Measurements from ENCODE around the gene MN1.

Gene MN1

DNA sequence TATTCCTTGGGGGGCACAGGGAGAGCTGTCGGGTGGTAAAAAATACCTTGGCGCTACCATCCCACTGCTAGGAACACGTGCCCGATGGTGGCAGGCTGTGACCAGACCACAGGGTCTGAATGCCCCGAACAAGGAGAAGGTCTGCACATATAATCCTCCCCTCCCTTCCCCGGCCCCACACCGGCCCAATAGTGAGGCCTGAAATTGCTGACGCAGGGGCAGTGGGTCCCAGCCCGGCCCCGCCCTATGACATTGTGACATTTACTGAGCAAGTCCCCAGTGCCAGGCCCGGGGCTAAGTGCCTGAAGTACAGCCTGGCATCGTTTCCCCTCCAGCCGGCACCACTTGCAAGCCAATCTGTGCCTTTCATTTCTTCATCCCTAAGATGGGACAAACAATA is 19.5 kb downstream of the MN1 start:
- no peak for DNase-seq

DNA sequence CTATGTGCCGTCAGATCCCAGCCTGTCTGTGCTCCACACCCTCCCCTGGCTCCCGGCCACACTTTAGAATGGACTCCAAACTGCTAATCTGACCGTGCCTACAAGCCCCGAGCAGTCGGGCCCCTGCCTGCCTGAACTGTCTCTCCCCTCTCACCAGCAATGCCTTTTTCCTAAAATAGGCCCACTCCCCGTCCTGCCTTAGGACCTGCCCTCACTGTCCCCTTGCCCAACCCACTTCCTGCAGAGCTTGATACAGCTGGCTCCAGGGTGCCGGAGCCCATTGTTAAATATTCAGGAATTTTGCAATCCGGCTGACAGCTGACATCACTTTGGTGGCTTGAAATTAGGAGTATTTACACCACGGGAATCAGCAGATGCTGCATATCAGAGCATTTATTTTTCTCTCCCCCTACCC is 21.4 kb downstream of the MN1 start:
- no peak for DNase-seq

DNA sequence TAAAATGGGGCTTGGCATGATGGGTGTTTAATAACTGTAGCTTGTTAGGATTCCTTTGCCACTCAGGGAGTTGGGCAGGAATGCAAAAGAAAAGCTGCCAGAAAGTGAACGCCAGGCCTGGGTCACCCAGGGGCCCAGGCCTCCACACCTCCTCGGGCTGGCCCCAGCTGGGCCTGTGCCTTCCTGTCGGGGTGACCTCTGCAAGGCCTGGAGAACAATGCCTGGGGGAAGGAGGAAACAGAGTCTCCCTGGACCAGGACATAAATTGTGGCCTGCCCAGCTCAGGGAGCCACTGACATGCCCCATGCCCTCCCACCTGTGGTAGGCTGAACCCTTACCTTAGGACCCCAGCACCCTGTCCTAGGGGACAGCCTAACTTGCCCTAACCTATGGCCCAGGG is 21.9 kb downstream of the MN1 start:
- DNase-seq, result no peak

DNA sequence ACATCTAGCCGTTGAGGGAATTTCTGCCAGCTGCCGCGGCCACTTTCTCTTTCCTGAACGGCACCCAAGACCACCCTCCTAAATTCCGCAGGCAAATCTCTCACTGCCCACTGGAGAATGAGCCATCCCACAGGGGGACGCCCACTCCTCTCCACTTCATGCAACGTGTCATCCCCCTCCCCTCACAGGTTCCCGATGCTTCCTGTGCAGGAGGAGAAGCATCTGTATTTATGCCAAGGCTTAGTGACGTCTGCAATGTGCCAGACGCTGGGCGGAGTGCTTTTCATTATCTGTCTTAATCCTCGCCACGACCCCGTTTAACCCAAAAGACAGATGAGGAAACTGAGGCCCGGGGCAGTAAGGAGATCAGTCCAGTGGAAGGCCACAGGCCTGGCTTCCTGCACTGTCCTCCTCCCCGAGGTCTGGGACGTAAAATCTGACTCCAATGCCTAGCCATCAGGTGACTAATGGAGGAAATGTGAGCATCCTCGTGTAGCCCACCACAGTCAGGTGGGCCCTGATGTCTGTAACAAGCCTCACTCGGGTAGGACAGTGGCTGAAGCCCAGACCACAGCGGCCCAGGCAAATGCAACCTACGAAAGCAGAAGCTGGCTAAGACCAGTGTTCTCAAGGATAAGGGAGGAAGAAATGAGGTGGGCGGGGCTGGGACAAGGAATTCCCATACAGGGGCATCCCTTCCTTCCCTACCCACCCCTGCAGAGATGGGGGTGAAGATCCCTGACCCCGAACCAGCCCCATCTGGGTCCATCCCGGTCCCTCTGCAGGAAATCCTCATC is 23.1 kb downstream of the MN1 start:
- no peak for DNase-seq

DNA sequence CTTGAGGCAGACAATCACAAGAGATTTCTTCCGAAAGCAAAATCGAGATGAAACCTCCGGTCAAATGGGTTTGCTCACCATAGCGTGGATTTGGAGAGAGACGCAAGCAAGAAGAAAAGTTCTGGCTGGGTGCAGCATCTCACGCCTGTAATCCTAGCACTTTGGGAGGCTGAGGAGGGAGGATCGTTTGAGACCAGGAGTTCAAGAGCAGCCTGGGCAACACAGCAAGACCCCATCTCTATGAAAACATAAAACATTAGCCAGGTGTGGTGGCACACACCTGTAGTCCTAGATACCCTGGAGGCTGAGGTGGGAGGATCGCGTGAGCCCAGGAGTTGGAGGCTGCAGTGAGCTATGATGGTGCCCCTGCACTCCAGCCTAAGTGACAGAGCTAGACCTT is 24.4 kb downstream of the MN1 start:
- DNase-seq, result no peak

DNA sequence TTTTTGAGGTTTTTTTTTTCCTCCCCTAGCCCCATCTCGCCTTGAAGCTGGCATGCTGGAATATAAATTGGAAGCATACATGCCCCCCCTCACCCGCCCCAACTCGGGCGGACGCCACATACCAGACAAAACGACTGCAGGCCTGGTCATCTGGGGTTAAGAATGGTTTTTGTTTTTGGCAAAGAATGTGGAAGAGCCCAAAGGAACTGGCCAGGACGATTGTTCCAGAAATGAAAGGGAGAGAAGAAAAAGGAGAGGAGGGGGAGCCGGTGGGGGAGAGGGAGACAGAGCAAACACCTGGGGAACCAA is 25.0 kb downstream of the MN1 start:
- DNase-seq, result no peak

DNA sequence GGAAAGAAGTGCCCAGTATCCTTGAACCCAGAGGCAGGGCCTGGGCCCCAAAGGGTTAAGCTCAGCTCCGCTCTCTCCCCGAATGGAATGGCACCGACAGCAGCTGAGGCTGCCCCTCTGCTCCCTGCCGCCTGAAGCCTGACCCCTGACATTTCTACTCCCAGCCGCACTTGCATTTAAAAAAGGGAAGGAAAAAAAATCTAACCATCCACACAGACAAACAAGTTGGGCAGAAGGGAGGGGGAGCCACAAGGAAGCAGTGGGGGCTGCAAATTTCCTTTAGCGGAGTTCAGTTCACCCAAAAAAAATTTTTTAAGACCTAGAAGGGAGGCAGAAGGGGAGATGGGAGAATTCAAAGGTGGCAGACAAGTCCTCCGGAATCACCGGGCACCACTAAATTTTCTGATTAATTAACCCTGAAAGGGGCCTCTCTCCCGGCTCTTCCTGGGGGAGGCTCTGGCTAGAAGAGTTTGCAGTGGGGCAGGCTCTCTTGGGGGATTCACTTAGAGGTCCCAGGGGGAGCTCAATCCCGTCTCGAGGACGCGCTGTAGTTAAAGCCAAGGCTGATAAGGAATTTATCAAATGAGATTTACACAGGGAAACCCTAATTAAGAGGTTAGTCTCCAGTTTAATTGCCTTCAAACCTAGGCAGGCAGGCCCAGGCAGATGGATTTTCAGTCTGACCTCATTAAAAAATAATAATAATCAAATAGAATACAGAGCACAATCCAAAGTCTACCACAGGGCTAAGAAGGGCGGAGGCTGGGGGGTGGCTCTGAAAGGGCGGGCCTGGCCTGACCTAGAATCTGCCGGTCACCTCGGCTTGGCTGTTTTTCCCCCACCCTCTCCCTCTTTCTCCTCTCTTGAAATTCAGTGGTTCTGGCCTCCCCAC is 25.6 kb downstream of the MN1 start:
- DNase-seq, result no peak

DNA sequence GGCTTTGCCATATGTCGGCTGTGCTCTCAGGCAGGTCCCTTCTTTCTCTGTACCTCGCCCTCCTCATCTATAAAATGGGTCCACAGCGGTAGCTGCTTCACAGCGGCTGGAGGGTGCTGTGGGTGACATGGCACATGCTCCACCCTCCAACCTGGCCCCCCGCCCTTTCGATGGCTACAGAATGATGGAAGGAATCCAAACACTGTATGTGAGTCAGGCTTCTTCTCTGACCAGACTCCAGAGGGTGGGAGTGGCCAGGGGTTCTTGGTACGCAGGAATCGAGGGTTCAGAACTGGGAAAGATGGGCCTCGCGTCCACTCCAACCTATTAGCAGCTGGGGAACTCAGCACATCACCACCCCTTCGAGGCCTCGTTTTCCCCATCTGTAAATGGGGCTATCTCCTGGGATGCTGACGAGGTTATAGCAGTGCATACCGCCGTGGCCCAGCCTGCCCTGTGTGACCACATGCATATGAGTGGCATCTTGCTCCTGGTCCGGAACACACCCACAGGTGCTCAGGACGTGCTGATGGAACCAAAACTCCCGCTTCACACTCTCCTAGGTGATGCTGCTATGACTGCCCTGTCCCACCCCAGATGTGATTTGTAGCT is 26.4 kb downstream of the MN1 start:
- no peak for DNase-seq

DNA sequence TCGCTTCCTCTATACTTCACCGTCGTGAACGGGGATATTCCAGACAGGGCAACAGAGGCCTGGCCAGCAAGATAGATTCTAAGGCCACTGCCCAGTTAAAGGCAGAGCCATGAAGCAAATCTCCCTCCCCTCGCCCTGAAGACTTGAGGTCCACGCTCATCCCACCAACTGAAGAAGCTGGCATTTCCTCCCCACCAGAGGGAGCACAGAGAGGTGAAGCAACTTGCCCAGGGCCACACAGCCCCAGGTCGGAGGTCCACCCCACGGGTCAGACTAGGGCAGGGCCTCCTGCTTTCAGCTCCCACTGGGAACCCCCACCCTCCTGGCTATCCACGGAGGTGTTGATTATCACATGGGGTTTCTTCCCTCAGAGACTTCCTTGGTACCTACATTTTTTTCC is 27.4 kb downstream of the MN1 start:
- no peak for DNase-seq

DNA sequence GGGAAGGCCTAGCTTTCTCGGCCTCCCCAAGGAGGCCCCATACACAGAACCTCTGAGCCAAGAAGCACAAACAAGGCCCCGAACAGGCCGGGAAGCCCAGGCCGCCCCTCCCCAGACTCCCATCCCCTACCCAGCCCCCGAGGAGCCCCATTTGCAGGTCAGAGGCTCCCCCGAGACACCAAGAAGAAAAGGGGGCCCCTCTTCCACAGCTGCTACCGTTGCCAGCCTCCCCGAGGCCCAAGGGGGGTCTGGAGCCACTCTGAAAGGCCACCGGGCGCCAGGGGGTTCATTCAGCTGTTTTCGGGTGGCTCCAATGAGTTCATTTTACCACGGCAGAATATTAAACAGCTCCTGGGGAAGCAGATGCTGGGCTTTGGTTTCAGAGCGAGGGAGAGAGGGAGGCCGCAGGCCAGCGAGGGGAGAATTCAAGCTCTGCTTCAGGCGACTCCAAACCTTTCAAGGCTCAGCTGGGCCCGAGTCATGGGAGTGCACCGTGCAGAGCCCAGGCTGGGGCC is 28.5 kb downstream of the MN1 start:
- DNase-seq, result no peak

DNA sequence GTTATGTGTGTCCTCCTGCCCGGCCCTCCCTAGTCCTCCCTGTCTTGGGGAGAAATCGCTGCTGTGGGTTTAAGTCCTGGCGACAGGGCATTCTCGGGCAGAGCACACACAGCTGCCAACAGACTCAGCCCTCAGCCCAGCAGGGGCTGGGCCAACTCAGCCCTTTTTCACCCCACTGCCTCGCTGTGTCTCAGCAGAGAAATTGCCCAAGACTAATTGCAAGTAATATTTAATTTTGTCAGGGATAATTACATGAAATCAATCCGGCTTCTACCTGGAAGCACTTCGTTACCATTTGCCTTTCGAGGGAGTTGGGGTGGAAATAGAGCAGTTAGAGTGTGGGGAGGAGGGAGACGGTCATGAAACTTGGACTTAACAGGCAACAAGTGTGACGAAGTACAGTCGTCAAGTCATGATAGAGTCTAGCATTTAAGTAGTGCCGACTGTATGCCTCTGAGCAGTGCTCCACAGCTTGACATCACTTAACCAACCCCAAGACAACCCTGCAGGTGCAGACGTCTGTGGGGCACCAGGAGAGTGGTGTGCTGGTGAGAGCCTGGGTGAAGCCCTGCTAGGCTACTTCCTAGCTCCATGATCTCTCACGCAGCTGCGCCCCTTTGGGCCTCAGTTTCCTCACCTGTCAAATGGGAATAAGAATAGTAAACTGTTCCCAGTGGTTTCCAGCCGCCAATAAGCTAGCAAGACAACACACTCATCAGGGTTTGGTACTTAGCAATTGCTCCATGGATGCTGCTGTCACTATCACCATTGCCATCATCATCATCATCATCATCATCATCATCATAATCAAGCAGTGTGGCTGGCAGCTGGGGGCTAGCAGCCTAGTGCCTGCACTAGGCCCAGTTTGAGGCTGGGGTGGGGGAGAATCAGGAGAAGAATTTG is 29.2 kb downstream of the MN1 start:
- DNase-seq, result no peak

DNA sequence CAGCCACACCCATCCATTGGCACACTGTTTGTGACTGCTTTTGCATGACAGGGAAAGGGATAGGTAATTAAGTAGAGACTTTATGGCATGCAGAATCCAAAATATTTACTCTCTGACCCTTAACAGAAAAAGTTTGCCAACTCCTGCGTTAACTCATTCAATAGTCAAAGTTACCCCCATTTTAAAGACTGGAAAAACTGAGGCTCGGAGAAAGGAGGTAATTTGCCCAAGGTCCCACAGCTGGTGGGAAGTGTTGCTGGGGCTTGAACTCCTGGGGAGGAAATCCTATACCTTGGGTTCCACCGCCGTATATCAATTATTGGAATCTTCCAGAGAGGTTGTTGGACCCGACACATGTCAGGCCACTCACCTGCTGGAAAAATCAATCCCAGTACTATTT is 29.9 kb downstream of the MN1 start:
- DNase-seq, result no peak

DNA sequence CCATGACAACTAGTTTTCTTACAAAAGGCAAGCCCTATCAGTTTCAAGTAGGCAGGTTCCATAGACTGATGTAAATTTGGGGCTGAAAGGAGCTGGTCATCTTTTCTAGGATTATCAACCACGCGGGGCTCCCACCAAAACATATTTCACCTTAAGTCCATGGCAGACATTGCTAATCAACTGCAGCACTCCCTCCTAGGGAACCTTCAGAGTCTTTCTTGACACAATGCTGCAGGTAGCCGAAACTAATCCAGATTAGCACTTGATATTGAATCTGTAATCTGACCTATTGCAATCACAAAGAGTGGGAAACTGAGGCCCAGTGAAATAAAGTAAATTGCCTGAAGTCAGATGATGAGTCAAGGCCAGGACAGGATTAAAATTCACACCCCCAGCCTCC is 32.5 kb downstream of the MN1 start:
- DNase-seq, result no peak

DNA sequence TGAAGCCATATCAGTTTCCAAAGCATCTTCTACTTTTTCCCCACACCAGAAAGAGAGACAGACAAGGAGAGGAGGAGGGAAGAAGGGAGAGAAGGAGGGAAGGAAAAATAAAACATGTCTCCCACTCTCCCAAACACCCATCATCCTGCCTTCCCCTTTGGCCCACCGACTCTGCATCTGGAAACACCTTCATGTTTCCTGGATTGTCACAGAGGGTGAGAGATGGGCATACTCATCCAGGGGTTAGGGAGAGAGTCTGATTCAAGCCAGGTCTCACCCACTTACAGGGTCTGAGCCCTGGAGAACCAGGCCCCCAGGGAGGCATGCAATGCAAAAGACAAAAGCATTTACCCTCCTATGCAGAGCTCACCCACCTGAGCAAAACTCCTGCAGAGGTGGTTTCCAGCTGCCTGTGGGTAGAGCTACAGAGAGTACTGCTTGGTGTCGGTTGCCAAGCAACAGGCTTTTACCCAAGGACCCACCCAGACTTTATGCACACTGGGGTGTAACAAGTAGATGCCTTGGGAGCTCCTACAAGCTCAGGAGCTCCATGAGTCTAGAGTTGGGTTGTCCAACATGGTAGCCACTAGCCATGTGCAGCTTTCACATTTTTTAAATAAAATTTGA is 33.4 kb downstream of the MN1 start:
- DNase-seq, result no peak

DNA sequence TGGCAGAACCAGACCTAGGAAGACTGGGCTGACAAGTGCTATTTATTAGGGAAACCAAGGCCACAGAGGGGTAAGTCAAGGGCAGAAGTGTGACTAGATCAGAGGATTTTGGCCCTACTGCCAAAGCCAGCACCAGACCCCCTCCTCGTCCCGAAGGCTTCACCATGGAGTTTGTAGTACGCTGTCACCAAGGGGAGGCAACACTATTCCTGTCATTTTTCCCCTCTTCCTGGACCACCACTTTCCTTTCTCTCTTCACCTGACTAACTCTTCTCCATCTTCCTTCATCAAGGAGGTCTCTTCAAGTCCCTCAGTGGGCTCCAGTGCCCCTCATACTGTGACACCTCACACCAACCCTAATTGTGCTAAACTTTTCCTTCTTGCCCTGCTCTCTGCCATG is 34.9 kb downstream of the MN1 start:
- DNase-seq, result no peak

DNA sequence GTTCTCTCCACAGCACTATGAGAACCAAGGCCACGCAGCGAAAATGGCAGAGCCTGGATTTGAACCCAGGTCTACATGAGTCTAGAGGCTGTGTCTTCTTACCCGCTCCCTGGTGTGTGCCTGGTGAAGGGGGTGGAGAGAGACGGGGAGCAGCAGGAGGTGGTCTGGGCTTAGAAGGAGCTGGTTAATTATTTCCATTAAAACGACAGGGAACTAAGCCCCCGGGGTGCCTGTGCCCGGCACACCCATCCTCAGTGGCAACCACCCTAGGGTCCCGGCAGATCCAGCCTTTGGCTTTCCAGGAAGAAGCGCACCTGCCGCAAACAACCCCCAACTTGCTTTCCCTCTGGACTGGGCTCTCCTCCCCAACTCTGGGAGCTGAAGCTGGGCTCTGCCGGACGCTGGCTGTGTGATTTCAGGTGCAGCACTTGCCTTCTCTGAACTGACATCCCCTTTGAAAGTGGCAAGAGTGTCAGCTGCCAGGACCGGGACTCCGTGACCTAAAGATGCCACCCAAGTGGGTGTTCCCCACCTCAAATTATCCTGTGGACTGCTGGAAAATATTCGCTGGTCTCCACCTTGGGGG is 35.8 kb downstream of the MN1 start:
- DNase-seq, result no peak

DNA sequence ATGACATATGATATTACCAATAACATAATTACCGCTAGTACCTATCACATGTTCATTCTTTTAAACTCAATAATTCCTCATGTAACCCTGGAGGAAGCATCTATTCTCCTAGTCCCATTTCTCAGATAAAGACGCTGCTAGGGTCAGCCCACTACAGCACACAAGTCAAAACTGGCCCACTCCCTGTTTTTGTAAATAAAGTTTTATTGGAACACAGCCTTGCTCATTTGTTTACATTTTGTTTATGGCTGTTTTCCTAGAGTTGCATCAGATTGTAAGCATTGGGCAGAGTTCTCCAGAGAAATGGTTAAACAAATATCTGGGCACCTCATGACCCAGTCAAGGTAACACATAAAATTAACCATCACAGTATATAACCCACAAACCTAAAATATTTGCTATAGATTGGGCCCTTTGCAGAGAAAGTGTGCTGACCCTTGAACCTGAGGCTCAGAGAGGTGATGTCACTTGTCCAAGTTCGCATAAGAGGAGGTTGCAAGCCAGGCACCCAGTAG is 36.8 kb downstream of the MN1 start:
- DNase-seq, result no peak

DNA sequence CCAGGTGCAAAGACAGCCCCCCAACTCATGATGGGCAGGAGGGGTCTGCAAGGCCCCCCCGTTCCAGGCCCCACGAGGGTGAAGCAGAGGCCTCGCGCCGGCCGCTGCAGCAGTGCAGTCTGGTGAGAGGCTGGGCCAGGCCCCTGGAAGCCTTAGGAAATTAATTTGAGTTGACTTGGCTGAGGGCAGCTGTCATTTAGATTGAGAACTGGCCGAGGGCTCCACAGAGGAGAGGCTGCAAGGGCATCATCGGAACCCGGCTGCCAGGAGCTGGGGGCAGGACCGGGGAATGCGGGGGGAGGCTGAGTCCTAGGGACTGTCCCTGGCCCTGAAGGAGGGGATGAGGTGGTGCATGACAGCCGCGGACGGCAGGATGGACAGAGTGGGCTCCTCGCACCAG is 39.9 kb downstream of the MN1 start:
- no peak for DNase-seq

DNA sequence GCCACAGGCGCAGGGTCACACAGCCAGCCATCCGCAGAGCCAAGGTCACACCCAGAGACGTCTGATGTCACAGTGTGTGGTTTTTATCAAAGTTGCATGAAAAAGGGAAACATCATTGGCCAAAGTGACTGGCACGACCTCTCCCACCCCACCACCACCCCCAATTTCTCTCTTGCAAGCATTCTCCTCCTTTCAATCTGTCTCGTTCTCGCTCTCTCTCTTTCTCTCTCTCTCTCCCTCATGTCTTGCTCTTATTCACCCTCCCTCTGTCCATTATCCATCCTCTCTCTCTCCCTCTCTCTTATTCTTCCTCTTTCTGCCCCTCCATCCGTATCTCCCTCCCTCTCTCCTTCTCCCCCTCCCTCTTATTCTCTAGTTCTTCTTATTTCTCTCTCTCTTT is 40.6 kb downstream of the MN1 start:
- no peak for DNase-seq

DNA sequence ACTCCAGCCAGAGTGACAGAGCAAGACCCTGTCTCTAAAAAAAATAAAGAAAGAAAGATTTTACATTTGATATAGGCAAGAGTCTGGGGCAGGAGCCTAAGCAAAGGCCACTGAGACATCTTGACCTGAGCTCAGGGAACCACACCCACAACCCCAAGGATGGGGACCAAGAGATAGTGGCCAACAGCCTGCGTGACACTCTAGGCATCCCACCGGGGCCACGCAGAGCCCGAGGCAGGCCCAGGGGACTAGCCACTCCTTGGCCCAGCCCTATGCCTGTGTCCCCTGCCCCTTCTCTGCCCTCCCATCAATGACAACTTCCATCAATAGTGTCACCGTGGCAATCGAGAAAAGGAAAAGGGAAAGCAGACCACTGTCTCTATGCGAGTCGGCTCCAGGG is 41.1 kb downstream of the MN1 start:
- no peak for DNase-seq

DNA sequence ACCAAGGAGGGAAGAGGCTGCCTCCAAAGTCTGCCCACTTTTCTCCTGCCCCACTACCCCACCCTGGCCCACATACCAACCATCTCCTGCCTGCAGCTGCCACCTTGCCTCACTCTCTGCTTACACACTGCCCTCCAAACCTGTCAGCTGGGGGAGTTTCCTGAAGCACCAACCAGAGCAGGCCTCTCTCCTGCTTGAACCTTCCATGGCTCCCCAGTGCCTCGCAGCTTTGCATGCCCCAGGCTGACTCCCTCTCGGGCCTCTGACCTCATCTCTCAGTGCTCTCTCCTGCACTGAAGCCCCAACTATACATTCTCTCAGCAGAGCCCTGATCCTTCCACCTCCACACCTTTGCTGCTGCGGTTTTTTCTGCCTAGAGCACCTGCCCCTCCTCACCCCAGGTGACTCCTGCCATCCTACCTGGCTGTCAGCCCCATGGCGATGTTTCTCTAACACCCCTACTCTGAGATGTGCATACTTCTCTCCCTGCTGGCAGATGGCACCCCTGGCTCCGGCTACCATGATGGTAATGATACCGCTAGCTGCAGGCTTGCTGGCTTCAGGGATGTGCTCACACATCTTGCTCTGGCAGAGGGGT is 43.5 kb downstream of the MN1 start:
- DNase-seq, result no peak

Measured in cortex of kidney (tissue), 1 donor.